Muscle of leg (tissue), 16 donors: Measurements from ENCODE around the gene SAMD8. TPM values are rescaled to one million over a fixed set of nuclear protein-coding genes. Genes with fewer than 3 reads are reported as not detected.
A peak's percentile ranks its signal among the peaks of the same experiment; 100 is the strongest.

Experiments
- DNase-seq: peaks from one replicate; pipeline ENCODE4 v3.0.0; 2013
- H3K27ac ChIP-seq: one replicate; pipeline ENCODE4 v1.5.1; 2013; ENCODE audit warnings: mild to moderate bottlenecking, low read length, control low read depth
- H3K27me3 ChIP-seq: one replicate; pipeline ENCODE4 v1.6.1; 2013; ENCODE audit warnings: low read length; ENCODE audit not compliant: control insufficient read depth, insufficient read depth
- H3K36me3 ChIP-seq: one replicate; pipeline ENCODE4 v1.6.1; 2013; ENCODE audit warnings: low read length; ENCODE audit not compliant: control insufficient read depth, insufficient read depth
- H3K4me1 ChIP-seq: one replicate; pipeline ENCODE4 v1.6.1; 2013; ENCODE audit warnings: low read length; ENCODE audit not compliant: control insufficient read depth, insufficient read depth
- H3K4me3 ChIP-seq: one replicate; pipeline ENCODE4 v1.5.1; 2013; ENCODE audit warnings: low read length, control low read depth
- H3K9me3 ChIP-seq: replicated peaks from 2 replicates; pipeline ENCODE4 v1.6.1; 2013; ENCODE audit warnings: low read depth, low read length; ENCODE audit not compliant: control insufficient read depth
- WGBS: methylation state at CpG from one replicate; pipeline ENCODE4 v1.1.5; 2013; ENCODE audit warnings: missing lambda C conversion rate; ENCODE audit not compliant: insufficient coverage; 5-methylcytosine and 5-hydroxymethylcytosine counted together
- long read RNA-seq, 11 donors: transcript quantifications; one replicate each; lab custom pipeline, GENCODE V29; 2026
- polyA plus RNA-seq, 8 donors: library from polyadenylated mRNA; unstranded; fragments of 120-200 nt; gene quantifications; one replicate each; pipeline versions ENCODE4 v1.2.1 to v1.2.3, GENCODE V29; 2013; ENCODE audit warnings: inconsistent platforms in 1 of 8, low replicate concordance in 1 of 8; ENCODE audit not compliant: insufficient read length in 8 of 8, insufficient read depth in 1 of 8
- total RNA-seq: library from RNA; stranded (reverse); fragments of 120-200 nt; gene quantifications from one replicate; pipeline ENCODE4 v1.2.4, GENCODE V29; 2013

The SAMD8 gene
- total RNA-seq (15.6 TPM), polyA plus RNA-seq (10 to 100 TPM in 7 of 8 donors, 1 to 10 TPM in 1; 9.2 to 14.8 (median 11.1) TPM)
- long read RNA-seq, donor 1, partial matches to known transcripts, result 0 of 1 reads
- long read RNA-seq, donor 1, other reads (novel, unspliced or antisense), result 0 of 1 reads
- long read RNA-seq, donor 2, result 0 reads
- long read RNA-seq, donor 3, partial matches to known transcripts, result 90 of 125 reads
- long read RNA-seq, donor 3, other reads (novel, unspliced or antisense), result 34 of 125 reads
- long read RNA-seq, donor 4, result 0 reads
- long read RNA-seq, donor 5, partial matches to known transcripts, result 57 of 60 reads
- long read RNA-seq, donor 5, other reads (novel, unspliced or antisense), result 0 of 60 reads
- long read RNA-seq, donor 6, partial matches to known transcripts, result 70 of 119 reads
- long read RNA-seq, donor 6, other reads (novel, unspliced or antisense), result 48 of 119 reads
- long read RNA-seq, donor 7, partial matches to known transcripts, result 0 of 2 reads
- long read RNA-seq, donor 7, other reads (novel, unspliced or antisense), result 0 of 2 reads
- long read RNA-seq, donor 8, partial matches to known transcripts, result 0 of 1 reads
- long read RNA-seq, donor 8, other reads (novel, unspliced or antisense), result 0 of 1 reads
- long read RNA-seq, donor 9, result 0 reads
- long read RNA-seq, donor 10, partial matches to known transcripts, result 11 of 15 reads
- long read RNA-seq, donor 10, other reads (novel, unspliced or antisense), result 0 of 15 reads
- long read RNA-seq, donor 11, partial matches to known transcripts, result 0 of 1 reads
- long read RNA-seq, donor 11, other reads (novel, unspliced or antisense), result 0 of 1 reads

DNA sequence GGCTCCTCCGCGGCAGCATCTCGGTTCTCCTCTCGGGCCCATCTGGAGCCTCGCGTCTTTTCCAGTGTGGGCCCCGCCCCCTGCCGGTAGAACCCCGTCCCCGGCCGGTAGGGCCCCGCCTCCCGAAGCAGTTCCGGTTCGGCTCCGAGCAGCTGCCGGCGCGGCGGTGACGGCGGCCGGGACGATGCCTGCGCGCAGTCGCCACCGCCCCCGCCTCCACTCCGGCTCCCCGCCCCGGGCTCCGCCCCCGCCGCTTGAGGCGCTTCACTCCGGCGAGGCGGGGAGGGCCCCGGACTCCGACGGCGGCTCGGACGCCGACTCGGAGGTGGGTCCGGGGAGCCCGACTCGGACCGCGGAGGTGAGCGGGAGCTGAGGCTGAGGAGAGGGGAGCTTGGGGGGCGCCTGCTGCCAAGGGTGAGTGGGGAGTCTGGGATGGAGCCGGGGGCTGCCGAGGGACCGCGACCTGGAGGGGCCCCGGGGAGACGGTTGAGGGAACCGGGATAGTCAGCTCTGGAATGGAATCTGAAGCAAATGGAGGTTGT is at the start of gene SAMD8:
TSS of gene SAMD8 (plus strand) at position 292 of the 542 bp plus-strand sequence. CDS start 38,873 bp downstream, outside the sequence.
- under 1% methylated on average over 60 of the region's 61 CpGs for WGBS
- Histone ChIP-seq H3K4me3 (peak within 1 kb of the TSS; percentile 75), H3K4me1 (peaks cover 37% of the 10 kb centered on the region), H3K36me3 (no peaks in the 10 kb centered on the region), H3K27ac (peak within 1 kb of the TSS; percentile 97), H3K9me3 (no peaks in the 10 kb centered on the region), H3K27me3 (no peaks in the 10 kb centered on the region)
- DNase-seq, result peak; percentile 98

DNA sequence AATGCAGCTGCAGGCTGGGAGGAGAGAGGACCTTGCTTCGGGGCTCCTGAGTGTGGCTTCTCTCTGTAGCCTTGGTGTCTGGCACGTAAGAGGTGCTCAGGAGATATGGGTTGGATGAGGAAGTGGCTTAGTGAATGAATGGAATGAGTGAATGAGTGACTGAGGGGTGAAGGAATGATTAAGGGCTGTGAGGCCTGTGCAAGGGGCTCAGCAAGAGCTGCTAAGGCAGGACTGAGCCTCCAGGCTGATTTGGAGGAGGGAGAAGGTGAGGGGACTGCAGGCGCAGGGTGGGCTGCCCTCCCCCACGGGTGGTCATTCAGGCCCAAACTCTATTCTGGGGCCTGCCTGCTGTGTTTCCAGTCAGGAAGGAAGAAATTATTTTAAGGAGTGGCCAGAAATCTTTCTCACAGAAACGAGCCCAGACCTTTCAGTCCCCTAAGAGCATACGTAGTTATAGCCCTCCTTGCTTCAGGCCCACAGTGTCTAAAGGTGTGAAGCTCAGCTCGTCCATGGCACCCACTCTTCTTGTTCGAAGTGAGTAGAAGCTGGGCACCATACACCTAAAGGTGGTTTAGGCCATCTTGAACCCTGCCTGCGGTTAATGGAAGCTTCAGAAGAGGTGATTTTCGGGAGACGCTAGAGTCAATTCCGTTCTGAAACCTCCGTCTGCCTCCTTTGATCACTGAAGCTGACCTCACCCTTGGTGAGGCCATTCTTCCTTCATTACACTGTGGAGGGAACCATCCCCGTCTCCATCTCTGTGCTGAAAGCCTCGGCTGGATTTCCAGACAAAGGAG is 49.5 kb upstream of the SAMD8 start:
- peak; percentile 70 for DNase-seq
- 41% methylated on average over 8 of the region's 15 CpGs for whole genome bisulfite sequencing
- Histone ChIP-seq H3K27me3 (no peaks in the 10 kb centered on the region), H3K4me1 (peaks cover 26% of the 10 kb centered on the region), H3K36me3 (no peaks in the 10 kb centered on the region), H3K4me3 (no peak overlapping the region), H3K9me3 (no peaks in the 10 kb centered on the region), H3K27ac (peak overlapping the region; percentile 83)

DNA sequence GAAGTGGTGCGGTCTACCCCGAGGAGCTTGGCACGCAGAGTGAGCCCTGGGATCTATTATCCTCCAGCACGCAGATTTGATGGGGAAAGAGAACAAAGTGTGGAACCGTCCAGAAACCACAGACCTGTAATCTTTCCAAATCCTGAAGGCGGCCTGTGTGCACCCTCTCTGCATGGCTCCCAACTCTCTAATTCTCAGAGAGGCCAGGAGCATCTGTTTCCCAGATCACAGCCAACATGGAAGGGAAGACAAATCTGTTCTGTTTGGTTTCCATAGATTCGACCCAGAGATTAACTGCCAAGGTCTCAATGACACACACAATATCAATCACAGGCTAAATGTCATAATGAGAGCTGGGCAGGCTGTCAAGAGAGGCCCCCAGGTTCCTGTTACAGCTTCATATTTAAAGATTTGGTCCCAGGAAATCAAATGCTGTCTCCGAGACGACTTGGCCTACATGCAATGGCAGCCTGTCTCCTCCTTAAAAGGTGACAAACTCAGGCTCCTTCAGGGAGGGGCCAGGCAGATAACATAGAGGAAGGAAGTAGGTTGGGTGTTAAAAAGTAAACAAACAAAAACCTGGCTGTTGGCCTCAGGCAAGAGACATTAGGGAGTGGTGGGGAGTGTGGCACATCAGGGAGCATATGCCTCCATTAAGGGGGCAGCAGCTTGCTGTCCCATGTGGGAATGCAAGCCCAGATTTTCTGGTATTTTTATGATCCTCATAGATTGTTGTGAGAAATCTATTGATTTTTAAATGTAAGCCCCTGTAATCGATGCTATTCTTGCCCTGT is 48.8 kb upstream of the SAMD8 start:
- Histone ChIP-seq H3K27ac (peak overlapping the region; percentile 83), H3K4me1 (peaks cover 26% of the 10 kb centered on the region), H3K9me3 (no peaks in the 10 kb centered on the region), H3K36me3 (no peaks in the 10 kb centered on the region), H3K27me3 (no peaks in the 10 kb centered on the region), H3K4me3 (no peak overlapping the region)
- DNase-seq, result peak; percentile 95
- 7% methylated on average over 3 of the region's 10 CpGs for WGBS

DNA sequence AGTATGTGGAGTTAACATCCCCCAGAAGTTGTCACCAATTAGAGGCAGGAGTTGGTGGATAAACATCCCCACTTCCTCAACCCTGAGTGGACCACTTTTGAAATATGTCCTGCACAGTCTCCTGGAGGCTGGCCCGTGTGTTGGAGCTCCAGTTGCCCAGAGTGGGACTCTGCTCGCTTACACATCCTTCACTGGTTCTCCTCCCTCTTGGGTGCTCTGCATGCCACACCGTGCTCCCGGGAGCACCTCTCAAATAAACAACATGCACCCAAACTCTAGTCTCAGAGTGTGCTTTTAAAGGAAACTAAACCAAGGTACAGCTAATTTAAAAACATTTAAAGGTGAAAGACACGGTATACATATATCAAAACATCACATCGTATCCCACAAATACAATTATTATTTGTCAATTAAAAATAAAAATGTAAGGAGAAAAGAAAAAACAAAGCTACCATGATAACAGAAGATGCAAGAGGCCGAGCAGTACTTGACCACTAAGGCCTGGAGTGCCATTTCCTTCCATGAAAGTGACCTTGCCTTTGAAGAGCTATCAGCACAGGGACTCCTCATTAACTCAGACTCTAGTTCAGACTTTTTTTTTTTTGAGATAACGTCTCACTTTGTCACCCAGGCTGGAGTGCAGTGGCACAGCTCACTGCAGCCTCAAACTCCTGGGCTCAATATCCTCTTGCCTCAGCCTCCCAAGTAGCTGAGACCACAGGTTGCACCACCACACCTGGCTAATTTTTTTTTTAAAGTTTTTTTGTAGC is 47.8 kb upstream of the SAMD8 start:
- WGBS, result 90% methylated on average over 6 of the region's 8 CpGs
- no peak overlapping the region for H3K27ac ChIP-seq
- DNase-seq, result no peak
- no peaks in the 10 kb centered on the region for H3K27me3 ChIP-seq
- H3K4me1 ChIP-seq, result peaks cover 23% of the 10 kb centered on the region
- H3K36me3 ChIP-seq, result no peaks in the 10 kb centered on the region
- H3K9me3 ChIP-seq, result no peaks in the 10 kb centered on the region
- H3K4me3 ChIP-seq, result no peak overlapping the region

DNA sequence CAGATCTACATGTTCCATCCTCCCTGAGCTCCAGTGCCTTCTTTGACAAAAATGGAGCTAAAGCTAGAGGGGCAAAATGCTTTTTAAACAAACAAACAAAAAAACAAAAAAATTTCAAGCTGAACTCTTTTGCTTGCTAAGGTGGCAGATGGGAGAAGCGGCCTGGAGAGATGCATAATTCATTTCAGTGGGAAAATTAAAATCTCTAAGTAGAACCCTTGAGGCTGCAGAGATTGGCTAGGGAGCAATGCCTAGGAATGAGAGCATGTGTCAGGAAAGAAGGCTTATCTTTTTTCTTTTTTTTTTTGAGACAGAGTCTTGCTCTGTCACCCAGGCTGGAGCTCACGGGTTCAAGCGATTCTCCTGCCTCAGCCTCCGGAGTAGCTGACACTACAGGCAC is 46.4 kb upstream of the SAMD8 start:
- Histone ChIP-seq H3K36me3 (no peaks in the 10 kb centered on the region), H3K4me3 (no peak overlapping the region), H3K9me3 (no peaks in the 10 kb centered on the region), H3K4me1 (peaks cover 18% of the 10 kb centered on the region), H3K27me3 (no peaks in the 10 kb centered on the region), H3K27ac (no peak overlapping the region)
- 100% methylated on average over 1 of the region's 4 CpGs for whole genome bisulfite sequencing
- DNase-seq, result no peak

DNA sequence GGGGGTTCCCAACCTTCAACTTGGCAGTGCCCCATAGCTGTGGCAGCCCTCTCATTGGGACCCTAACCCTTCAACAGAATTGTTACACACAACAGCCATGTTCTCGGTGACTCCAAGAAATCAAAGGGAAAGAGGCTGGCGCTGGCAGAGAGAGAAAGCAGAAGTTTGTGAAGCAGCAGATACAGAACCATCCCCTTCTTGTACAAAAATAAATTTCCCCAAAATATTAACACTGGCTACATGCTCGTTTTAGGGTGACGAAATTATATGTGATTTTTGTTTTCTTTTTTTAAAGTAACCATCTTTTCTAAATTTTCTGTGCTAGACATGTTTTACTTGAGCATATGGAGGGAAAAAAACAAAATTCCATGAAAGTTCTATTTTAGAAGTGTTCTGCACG is 45.2 kb upstream of the SAMD8 start:
- H3K36me3 ChIP-seq, result no peaks in the 10 kb centered on the region
- DNase-seq, result no peak
- H3K4me1 ChIP-seq, result peaks cover 30% of the 10 kb centered on the region
- H3K4me3 ChIP-seq, result no peak overlapping the region
- H3K27ac ChIP-seq, result no peak overlapping the region
- H3K27me3 ChIP-seq, result no peaks in the 10 kb centered on the region
- no CpG with 5 or more reads among the region's 5 CpGs for WGBS
- no peaks in the 10 kb centered on the region for H3K9me3 ChIP-seq

DNA sequence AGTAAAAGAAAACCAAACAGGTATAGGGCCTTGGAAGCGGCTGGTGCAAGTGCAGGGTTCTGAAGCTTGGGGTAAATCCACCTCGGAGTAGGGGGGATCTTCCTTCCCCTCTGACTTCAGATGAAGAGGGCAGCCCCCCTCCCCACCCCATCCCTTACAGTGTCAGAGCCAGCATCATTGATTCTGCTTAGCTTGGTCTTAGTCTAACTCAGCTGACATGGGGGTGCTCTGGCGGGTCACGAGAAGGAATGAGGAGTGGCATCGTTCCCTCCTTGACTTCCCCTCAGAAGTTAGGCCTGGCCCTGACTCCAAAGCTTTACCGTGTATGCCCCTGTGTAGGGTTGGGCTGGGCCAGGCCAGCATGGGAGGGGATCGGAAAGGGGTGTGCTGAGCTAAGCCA is 44.2 kb upstream of the SAMD8 start:
- Histone ChIP-seq H3K4me1 (peaks cover 30% of the 10 kb centered on the region), H3K9me3 (no peaks in the 10 kb centered on the region), H3K36me3 (no peaks in the 10 kb centered on the region), H3K4me3 (no peak overlapping the region), H3K27ac (no peak overlapping the region), H3K27me3 (no peaks in the 10 kb centered on the region)
- no peak for DNase-seq
- no CpG with 5 or more reads among the region's 7 CpGs for WGBS

DNA sequence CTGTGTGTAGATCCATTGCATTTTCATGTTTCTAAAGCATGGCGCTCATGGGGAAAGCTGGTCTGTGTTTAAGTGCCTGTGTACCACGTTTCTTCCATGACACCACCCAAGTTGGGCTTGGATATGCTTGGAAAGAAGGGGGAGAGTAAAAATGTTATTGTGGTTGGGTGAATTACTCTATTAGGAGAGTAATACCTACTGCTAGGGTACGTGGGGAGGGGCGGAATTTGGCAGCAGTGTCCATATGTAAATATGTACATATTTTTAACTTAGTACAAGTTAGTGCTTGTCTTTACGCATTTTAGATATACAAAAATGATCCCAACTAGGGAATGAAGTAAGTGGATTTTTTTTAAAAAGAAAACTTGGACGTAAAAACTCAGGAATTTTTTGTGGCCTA is 42.9 kb upstream of the SAMD8 start:
- DNase-seq, result no peak
- Histone ChIP-seq H3K4me3 (no peak overlapping the region), H3K4me1 (peaks cover 30% of the 10 kb centered on the region), H3K9me3 (no peaks in the 10 kb centered on the region), H3K27me3 (no peaks in the 10 kb centered on the region), H3K27ac (no peak overlapping the region), H3K36me3 (no peaks in the 10 kb centered on the region)
- no CpG with 5 or more reads among the region's 6 CpGs for WGBS

DNA sequence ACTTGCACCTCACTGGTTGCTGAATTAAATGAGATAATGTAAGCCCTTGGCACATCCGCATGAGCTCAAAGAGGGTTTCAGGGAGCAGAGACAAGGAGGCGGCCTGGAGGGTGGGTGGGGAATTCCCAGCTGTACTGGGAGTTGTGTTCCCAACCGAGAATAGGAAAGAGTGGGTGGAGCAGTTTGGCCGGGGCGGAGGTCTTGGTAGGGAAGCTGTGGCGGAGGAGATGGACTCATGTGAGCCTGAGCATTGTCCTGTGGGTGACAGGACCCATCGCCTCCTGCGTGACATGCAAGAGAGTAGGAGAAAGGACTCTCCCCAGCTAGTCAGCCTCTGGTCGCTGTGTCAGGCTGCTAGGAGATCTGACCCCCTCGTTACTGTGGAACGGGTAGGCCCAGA is 41.0 kb upstream of the SAMD8 start:
- H3K36me3 ChIP-seq, result no peaks in the 10 kb centered on the region

More for the DNA sequence above, 41.0 kb upstream of the SAMD8 start:
- Histone ChIP-seq H3K9me3 (no peaks in the 10 kb centered on the region), H3K4me3 (no peak overlapping the region), H3K4me1 (peaks cover 24% of the 10 kb centered on the region), H3K27ac (peak overlapping the region; percentile 65), H3K27me3 (no peaks in the 10 kb centered on the region)
- 79% methylated on average over 10 of the region's 11 CpGs for WGBS
- DNase-seq, result no peak
